Stimulated activated memory B cell treated with anti-CD40 and anti-IgM and Interleukin-4, amounts not matched to agents 10 μg/mL and 1 μg/mL and 100 μg/mL, for 72 hours (primary cell): ENCODE data around the gene SH3GL1.

ENCODE experiments used
- ATAC-seq: fragments of 150-1000 bp; cut with Tn5 transposase; 2 replicates; pipeline ENCODE4 v1.10.0; 2021
- H3K27ac Mint-ChIP-seq: one replicate; pipeline ENCODE4 v1.8.0; 2022; ENCODE audit warnings: mild to moderate bottlenecking, mixed read lengths
- H3K27me3 Mint-ChIP-seq: one replicate; pipeline ENCODE4 v1.8.0; 2022; ENCODE audit warnings: mixed read lengths
- H3K36me3 Mint-ChIP-seq: one replicate; pipeline ENCODE4 v1.8.0; 2022; ENCODE audit warnings: mixed read lengths
- H3K4me1 Mint-ChIP-seq: one replicate; pipeline ENCODE4 v1.8.0; 2022; ENCODE audit warnings: mixed read lengths
- H3K4me3 Mint-ChIP-seq: one replicate; pipeline ENCODE4 v1.8.0; 2022; ENCODE audit warnings: mild to moderate bottlenecking, moderate library complexity, mixed read lengths
- H3K9me3 Mint-ChIP-seq: one replicate; pipeline ENCODE4 v1.8.0; 2022; ENCODE audit warnings: mixed read lengths

The SH3GL1 gene, protein sequence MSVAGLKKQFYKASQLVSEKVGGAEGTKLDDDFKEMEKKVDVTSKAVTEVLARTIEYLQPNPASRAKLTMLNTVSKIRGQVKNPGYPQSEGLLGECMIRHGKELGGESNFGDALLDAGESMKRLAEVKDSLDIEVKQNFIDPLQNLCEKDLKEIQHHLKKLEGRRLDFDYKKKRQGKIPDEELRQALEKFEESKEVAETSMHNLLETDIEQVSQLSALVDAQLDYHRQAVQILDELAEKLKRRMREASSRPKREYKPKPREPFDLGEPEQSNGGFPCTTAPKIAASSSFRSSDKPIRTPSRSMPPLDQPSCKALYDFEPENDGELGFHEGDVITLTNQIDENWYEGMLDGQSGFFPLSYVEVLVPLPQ

GRCh38 chr19:4400135-4400936 is at the start of gene SH3GL1:
Gene SH3GL1, minus strand, starts transcription at chr19:4400547. Its CDS starts 179 bp downstream, at chr19:4400368.
- Mint-ChIP-seq H3K4me1 (peaks cover 63% of the 10 kb centered on the region), H3K9me3 (no peaks in the 10 kb centered on the region), H3K27ac (peak within 1 kb of the TSS; percentile 90), H3K4me3 (peak within 1 kb of the TSS; percentile 92), H3K36me3 (peaks cover 16% of the 10 kb centered on the region), H3K27me3 (no peaks in the 10 kb centered on the region)
- ATAC-seq, result peak; percentile 86

GRCh38 chr19:4449639-4450028 is 49.3 kb upstream of the SH3GL1 start:
- no peak overlapping the region for H3K4me3 Mint-ChIP-seq
- H3K9me3 Mint-ChIP-seq, result no peaks in the 10 kb centered on the region
- peaks cover 48% of the 10 kb centered on the region for H3K36me3 Mint-ChIP-seq
- H3K27me3 Mint-ChIP-seq, result no peaks in the 10 kb centered on the region
- ATAC-seq, result no peak
- no peaks in the 10 kb centered on the region for H3K4me1 Mint-ChIP-seq
- H3K27ac Mint-ChIP-seq, result no peak overlapping the region

- no peak overlapping the region for H3K4me3 Mint-ChIP-seq
Observed at GRCh38 chr19:4449022-4449638, 48.8 kb upstream of the SH3GL1 start.

GRCh38 chr19:4448147-4448985 is 48.0 kb upstream of the SH3GL1 start:
- no peaks in the 10 kb centered on the region for H3K27me3 Mint-ChIP-seq
- ATAC-seq, result no peak
- peaks cover 46% of the 10 kb centered on the region for H3K36me3 Mint-ChIP-seq
- H3K27ac Mint-ChIP-seq, result no peak overlapping the region
- peaks cover 2% of the 10 kb centered on the region for H3K4me1 Mint-ChIP-seq
- no peak overlapping the region for H3K4me3 Mint-ChIP-seq
- no peaks in the 10 kb centered on the region for H3K9me3 Mint-ChIP-seq

More at GRCh38 chr19:4449022-4449638, 48.8 kb upstream of the SH3GL1 start:
- H3K9me3 Mint-ChIP-seq, result no peaks in the 10 kb centered on the region
- no peaks in the 10 kb centered on the region for H3K4me1 Mint-ChIP-seq
- H3K27ac Mint-ChIP-seq, result no peak overlapping the region
- no peak for ATAC-seq
- H3K36me3 Mint-ChIP-seq, result peaks cover 48% of the 10 kb centered on the region
- H3K27me3 Mint-ChIP-seq, result no peaks in the 10 kb centered on the region

DNA sequence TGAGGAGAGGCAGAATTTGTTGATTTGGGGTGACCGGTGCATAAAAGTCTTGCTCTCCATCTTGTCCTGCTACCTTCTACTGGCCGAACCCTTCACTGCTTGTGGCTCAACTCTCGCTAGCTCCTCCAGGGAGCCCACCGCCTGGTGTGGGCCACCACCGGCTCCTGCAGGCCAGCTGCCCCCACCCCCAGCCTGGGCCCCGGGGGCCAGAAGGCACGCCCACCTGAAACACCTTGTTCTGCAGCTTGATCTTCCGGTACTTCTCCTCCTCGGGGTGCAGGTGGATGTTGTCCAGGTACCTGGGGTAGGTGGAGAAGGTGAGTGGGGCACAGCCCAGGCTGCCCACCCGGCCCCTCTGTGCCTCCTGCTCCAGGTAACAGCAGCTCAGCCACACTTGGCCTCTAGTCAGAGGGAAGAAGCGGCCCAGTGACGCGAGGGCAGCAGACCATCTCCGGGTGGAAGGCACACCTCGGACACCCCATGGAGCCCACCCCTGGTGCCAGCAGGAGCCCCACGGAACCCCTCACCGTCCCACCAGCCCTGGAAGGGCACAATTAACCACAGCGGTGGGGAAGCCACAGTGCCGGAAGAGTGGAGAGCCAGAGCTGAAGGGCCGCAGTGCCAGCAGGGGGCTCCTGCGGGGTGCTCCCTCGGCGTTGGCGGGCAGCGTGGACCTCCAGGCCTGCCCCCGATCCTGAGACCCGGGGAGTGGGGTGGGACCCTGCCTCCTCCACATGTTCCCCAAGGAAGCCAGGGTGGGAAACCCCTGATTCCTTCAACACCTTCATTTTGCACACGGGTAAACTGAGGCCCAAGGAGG is 47.2 kb upstream of the SH3GL1 start:
- H3K4me1 Mint-ChIP-seq, result peaks cover 11% of the 10 kb centered on the region
- H3K36me3 Mint-ChIP-seq, result peaks cover 38% of the 10 kb centered on the region
- ATAC-seq, result no peak
- no peak overlapping the region for H3K4me3 Mint-ChIP-seq
- no peaks in the 10 kb centered on the region for H3K27me3 Mint-ChIP-seq
- H3K27ac Mint-ChIP-seq, result no peak overlapping the region
- H3K9me3 Mint-ChIP-seq, result no peaks in the 10 kb centered on the region

DNA sequence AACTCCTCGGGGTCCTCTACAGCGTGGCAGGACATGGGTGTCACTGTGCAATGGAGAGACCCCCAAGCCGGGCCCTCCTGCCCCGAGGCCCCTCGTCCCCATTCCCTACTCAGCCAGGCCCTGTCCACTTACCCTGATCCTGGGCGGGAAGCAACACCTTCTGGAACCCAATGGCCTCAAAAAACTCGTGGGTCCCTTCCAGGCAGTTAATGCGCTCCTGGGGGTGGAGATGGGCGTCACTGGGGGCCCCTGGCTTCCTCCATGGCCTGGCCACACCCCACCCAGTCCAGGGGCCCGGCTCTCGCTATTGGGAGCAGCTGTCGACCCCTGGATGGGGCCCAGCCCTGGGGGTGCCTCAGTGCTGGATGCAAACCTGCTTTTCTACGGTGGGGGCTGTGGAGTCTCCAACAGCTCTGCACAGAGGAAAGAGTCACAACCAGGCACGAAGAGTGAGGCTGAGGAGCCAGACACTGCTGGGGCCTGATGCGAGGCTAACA is 46.4 kb upstream of the SH3GL1 start:
- Mint-ChIP-seq H3K9me3 (no peaks in the 10 kb centered on the region), H3K36me3 (peaks cover 30% of the 10 kb centered on the region), H3K27me3 (no peaks in the 10 kb centered on the region), H3K4me3 (no peak overlapping the region), H3K27ac (no peak overlapping the region), H3K4me1 (peaks cover 18% of the 10 kb centered on the region)
- ATAC-seq, result no peak

DNA sequence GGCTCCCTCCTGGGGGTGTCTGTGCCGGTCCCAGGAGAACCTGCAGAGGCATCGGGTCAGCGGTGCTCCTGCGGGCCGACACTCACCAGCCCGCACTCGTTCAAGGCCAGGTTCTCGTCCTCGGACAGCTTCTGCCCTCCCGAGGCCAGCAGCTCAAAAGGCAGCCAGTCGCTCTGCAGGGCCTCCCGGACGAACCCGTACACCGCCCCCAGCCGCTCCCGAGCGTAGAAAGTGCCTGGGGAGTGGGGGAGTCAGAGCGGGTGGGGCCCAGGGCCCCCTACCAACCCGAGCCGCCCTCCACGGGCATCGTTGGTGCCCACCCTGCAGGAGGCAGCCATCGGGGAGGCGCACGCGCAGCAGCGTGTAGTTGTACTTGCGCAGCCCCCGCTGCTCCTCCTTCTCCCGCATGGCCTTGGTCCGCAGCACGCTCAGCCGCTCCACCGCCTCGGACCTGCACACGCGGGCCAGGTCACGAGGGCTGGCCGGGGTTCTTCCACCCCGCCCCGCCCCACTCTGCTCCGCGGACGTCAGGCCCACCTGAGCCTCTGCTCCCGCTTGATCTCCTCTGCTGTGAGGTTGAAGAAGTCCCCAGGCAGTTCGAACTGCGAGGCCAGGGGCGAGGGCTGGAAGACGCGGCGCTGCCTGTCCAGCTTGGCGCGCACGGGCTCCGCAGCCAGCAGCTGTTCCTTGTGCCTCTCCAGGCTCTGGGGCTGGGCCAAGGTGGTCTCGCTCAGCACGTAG is 45.8 kb upstream of the SH3GL1 start:
- Mint-ChIP-seq H3K27ac (no peak overlapping the region), H3K4me3 (no peak overlapping the region), H3K9me3 (no peaks in the 10 kb centered on the region), H3K27me3 (no peaks in the 10 kb centered on the region), H3K36me3 (peaks cover 29% of the 10 kb centered on the region), H3K4me1 (peaks cover 19% of the 10 kb centered on the region)
- no peak for ATAC-seq

DNA sequence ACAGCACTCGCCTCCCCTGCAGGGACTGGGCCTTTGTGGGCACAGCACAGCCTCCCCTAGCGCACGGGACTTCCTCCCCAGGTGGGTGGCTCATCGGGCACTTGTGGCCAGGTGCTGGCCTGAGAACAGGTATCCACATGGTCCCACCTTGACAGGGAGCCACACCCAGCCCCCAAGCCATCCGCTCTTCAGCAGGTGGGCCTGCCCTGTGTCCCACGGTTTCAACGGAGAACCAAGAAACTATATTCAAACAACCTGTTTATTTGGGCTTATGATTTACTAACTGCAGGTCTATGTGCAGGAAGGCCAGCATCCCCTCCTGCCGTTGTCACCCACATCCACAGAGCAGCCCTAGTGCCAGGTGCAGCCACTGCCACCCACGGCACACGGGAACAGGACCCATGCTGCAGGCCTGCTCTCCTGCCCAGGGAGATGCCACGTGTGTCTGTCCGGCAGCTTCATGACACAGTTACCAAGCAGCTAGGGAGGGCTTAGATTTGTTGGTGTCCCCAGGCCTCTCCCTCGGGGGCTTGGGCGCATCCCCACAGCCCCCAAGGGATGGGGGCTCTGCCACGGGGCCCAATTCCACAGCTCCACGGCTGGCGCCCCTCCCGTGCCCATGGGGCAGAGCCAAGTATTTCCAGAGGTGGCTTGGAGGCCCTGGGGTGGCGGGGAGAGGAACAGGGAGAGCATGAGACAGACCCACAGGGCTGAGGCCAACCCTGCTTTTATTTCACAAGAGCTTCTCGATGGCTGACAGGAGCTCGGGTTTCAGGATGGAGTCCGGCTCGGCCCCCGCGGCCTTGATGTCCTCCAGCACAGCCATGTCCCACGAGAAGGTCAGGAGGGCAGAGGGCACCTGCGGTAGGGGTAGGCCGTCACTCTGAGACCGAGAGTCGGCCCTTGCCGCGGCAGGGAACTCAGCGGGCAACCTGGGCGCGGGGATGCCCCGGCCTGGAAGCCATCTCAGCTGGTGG is 44.7 kb upstream of the SH3GL1 start:
- Mint-ChIP-seq H3K36me3 (peaks cover 28% of the 10 kb centered on the region), H3K27ac (no peak overlapping the region)

GRCh38 chr19:4443966-4444764 is 43.8 kb upstream of the SH3GL1 start:
- Mint-ChIP-seq H3K4me1 (peaks cover 19% of the 10 kb centered on the region), H3K27me3 (no peaks in the 10 kb centered on the region), H3K4me3 (no peak overlapping the region), H3K9me3 (no peaks in the 10 kb centered on the region), H3K27ac (no peak overlapping the region), H3K36me3 (peaks cover 28% of the 10 kb centered on the region)
- no peak for ATAC-seq

More for the DNA sequence above, 44.7 kb upstream of the SH3GL1 start:
- Mint-ChIP-seq H3K27me3 (no peaks in the 10 kb centered on the region), H3K4me3 (no peak overlapping the region), H3K9me3 (no peaks in the 10 kb centered on the region), H3K4me1 (peaks cover 19% of the 10 kb centered on the region)
- ATAC-seq, result no peak

GRCh38 chr19:4443188-4443587 is 42.8 kb upstream of the SH3GL1 start:
- ATAC-seq, result no peak
- no peaks in the 10 kb centered on the region for H3K27me3 Mint-ChIP-seq
- H3K36me3 Mint-ChIP-seq, result peaks cover 19% of the 10 kb centered on the region
- peak overlapping the region; percentile 84 for H3K27ac Mint-ChIP-seq
- H3K4me1 Mint-ChIP-seq, result peaks cover 19% of the 10 kb centered on the region
- H3K9me3 Mint-ChIP-seq, result no peaks in the 10 kb centered on the region
- H3K4me3 Mint-ChIP-seq, result no peak overlapping the region

GRCh38 chr19:4442819-4443146 is 42.4 kb upstream of the SH3GL1 start:
- H3K4me3 Mint-ChIP-seq, result no peak overlapping the region
- H3K27me3 Mint-ChIP-seq, result no peaks in the 10 kb centered on the region
- ATAC-seq, result no peak
- H3K9me3 Mint-ChIP-seq, result no peaks in the 10 kb centered on the region
- peaks cover 19% of the 10 kb centered on the region for H3K4me1 Mint-ChIP-seq
- H3K36me3 Mint-ChIP-seq, result peaks cover 18% of the 10 kb centered on the region
- peak overlapping the region; percentile 84 for H3K27ac Mint-ChIP-seq
